ENCODE results near the gene JAZF1. TPM values are rescaled to one million over a fixed set of nuclear protein-coding genes. Genes with fewer than 3 reads are reported as not detected.

The JAZF1 gene
- total RNA-seq, 1 experiment from 2014 or later, result 3.4 TPM

GRCh38 chr7:28108747-28109146 is 71.8 kb downstream of the JAZF1 start:
- Histone ChIP-seq H3K9me3 (ENCODE audit: control insufficient read depth in 1 of 2, insufficient read depth in 1 of 2, low read depth in 1 of 2, low read length in 2 of 2) (no peaks in the 10 kb centered on the region), H3K27me3 (ENCODE audit: insufficient read depth, low read length) (no peaks in the 10 kb centered on the region), H3K27ac (ENCODE audit: low read depth, low read length) (no peak overlapping the region), H3K9ac (ENCODE audit: low read length) (no peak overlapping the region), H3K4me1 (ENCODE audit: control insufficient read depth in 1 of 2, insufficient read depth in 2 of 2, low read length in 2 of 2) (peaks cover 17 to 32% of the 10 kb centered on the region in 2 experiments), H3K4me2 (ENCODE audit: low read length) (peak overlapping the region; percentile 18), H3K4me3 (replicated peaks in 1 of 2; ENCODE audit: low read depth in 1 of 2, low read length in 2 of 2) (no peak overlapping the region), H3K9me2 (ENCODE audit: insufficient read depth) (no peaks in the 10 kb centered on the region), H3K79me2 (ENCODE audit: insufficient read depth, low read length) (no peaks in the 10 kb centered on the region), H4K20me1 (ENCODE audit: insufficient read depth) (no peaks in the 10 kb centered on the region), H3K36me3 (ENCODE audit: control insufficient read depth in 1 of 2, insufficient read depth in 2 of 2, low read length in 2 of 2) (no peaks in the 10 kb centered on the region), H2AFZ (ENCODE audit: low read depth, low read length, poor library complexity, severe bottlenecking) (no peak overlapping the region)
- POLR2A ChIA-PET, result interaction anchor here (0.5 kb wide), 1 partner anchor 18 kb away, joined by 3 read pairs; no protein-coding TSS in a partner anchor
- no peak for ATAC-seq
- TF ChIP-seq POLR2AphosphoS5 (IDR thresholded peaks at IDR 0.05; ENCODE audit: low read depth, low read length) (no peak), SP1 (IDR thresholded peaks at IDR 0.05; ENCODE audit: low read depth) (no peak), FOSL1 (IDR thresholded peaks at IDR 0.05; ENCODE audit: low read depth) (no peak), ELF1 (IDR thresholded peaks at IDR 0.05; ENCODE audit: borderline replicate concordance, low read depth) (no peak), CEBPB (IDR thresholded peaks at IDR 0.05; ENCODE audit: low read depth) (no peak), POLR2A (IDR thresholded peaks at IDR 0.05; ENCODE audit: borderline replicate concordance, extremely low read depth, insufficient read depth, insufficient read length) (no peak), SRF (IDR thresholded peaks at IDR 0.05; ENCODE audit: low read depth) (no peak), EZH2 (IDR thresholded peaks at IDR 0.05) (no peak), YY1 (IDR thresholded peaks at IDR 0.05; ENCODE audit: extremely low read depth, insufficient replicate concordance, low read depth, low read length) (no peak), CTCF (IDR thresholded peaks at IDR 0.05 in 2 of 3, conservative IDR thresholded peaks at IDR 0.05 in 1 of 3; ENCODE audit: borderline replicate concordance in 1 of 3, insufficient read depth in 1 of 3, low read depth in 2 of 3, low read length in 2 of 3) (no peak), MAX (IDR thresholded peaks at IDR 0.05) (no peak), ATF3 (IDR thresholded peaks at IDR 0.05) (no peak), EGR1 (IDR thresholded peaks at IDR 0.05; ENCODE audit: low read depth) (no peak), REST (IDR thresholded peaks at IDR 0.05; ENCODE audit: low read depth) (no peak), EZH2phosphoT487 (IDR thresholded peaks at IDR 0.05; ENCODE audit: borderline replicate concordance) (no peak), JUND (IDR thresholded peaks at IDR 0.05) (no peak), ZFX (IDR thresholded peaks at IDR 0.05) (no peak), ZBTB33 (IDR thresholded peaks at IDR 0.05; ENCODE audit: extremely low read depth, insufficient replicate concordance, low read length) (no peak)
- no peak for DNase-seq (ENCODE audit: low read depth, low spot score)
- no TSS peak for BruUV-seq (replicated peaks)
- RAD21 ChIA-PET (ENCODE audit: low non-redundant PET in 1 of 2, low total read pairs in 2 of 2, uncharacterized antibody in 2 of 2, unreplicated experiment in 2 of 2), result no interaction called here
- CTCF ChIA-PET, result interaction anchor here (2.2 kb wide), 1 partner anchor 15 kb away, joined by 7 read pairs; no protein-coding TSS in a partner anchor
- intact Hi-C loops (cut with micrococcal nuclease), result no loop called here
